Measurements from ENCODE around the gene ARPC2.
A peak's percentile ranks its signal among the peaks of the same experiment; 100 is the strongest.
"Not testable (repeated sequence)": the region's sequence is repeated elsewhere in the genome, so short reads cannot be mapped to it uniquely, and the experiment has no call there.

The ARPC2 gene

DNA sequence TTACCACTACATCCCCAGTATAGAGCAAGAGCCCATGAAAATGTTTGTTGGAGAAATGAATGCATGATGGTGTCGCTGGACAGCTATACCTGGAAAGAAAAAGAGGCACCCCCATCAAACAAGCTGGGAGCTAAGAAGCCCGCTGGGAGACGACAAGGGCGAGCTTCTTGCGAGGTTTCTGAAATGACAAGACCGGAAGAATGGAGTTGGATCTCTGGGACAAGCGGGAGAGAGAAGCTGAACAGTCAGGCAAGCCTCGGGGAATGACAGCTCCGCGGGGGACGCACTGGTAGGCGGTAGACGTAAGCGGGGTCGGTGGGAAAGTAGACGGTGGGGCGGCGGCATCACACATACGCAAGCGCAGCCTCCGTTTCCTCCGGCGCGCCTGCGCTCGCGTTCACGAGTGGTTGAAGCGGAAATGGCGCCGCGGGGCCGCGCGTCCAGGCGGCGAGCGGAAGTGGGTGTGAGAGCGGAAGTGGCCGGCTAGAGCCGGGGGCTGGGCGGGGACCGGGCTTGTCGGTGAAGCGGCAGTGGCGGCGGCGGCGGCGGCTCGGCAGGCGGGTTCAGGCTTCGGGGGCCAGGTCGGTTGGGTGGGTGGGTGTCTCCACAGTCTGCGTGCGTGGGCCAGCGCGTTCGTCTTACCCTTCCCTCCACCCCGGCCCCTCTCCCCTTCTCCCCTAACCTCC lies at the start of gene ARPC2:
TSS of gene ARPC2 (plus strand) at position 516 of the 686 bp plus-strand sequence. CDS start 282 bp downstream, outside the sequence.
- peak; percentile 93 for DNase-seq

DNA sequence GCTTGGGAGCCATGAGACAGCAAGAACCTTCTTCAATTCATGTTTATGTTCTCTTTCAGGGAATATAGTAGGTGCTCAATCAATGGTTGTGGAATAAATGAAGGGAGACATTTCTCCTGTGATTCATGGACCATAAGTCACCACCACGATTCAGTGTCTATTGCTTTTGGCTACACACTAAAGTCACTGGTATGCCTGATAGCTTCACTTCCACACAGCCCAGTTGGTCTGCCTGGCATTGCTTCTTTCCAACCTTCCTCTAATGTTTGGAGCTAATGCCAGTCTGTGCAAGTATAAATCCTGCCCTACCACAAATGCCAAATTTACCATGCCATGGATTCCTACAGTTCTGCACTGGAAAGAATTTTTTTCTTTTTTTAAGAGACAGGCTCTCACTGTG lies 49.0 kb upstream of the ARPC2 start:
- DNase-seq = no peak

DNA sequence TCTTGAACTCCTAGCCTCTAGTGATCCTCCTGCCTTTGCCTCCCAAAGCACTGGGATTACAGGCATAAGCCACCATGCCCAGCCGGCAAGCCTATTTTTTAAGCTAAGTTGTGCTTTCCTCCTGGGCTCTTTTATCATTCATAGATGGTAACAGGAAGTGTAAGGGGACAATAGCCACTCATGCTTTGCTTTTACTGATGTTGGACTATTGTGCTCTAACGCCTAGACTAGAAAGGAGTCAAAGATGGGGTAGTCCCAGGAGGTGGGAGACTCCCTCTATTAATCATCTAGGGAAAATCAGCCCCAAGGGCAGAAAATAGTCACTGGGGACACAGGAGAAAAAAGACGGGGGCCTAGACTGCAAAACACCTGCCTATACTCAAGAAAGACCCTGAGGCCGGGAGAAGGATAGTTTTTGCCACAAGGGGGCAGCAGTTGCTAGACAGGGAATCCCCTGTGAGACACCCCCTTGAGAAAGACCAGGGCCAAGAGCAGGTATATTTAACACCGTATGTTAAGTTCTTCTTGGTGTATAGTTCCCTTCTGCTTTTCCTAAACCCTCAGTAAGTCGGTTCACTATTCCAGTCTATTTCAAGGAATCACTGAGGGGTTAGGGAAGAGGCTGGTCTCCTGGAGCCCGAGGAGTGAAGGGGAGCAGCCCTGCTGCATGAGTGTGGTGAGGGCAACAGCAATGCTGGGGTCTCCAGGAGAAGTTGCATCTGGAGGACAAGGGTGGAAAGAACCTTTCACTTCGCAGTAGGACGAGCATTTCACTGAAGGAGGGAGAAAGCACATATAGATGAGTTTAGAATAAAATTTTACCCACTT lies 48.1 kb upstream of the ARPC2 start:
- peak; percentile 29 for DNase-seq

DNA sequence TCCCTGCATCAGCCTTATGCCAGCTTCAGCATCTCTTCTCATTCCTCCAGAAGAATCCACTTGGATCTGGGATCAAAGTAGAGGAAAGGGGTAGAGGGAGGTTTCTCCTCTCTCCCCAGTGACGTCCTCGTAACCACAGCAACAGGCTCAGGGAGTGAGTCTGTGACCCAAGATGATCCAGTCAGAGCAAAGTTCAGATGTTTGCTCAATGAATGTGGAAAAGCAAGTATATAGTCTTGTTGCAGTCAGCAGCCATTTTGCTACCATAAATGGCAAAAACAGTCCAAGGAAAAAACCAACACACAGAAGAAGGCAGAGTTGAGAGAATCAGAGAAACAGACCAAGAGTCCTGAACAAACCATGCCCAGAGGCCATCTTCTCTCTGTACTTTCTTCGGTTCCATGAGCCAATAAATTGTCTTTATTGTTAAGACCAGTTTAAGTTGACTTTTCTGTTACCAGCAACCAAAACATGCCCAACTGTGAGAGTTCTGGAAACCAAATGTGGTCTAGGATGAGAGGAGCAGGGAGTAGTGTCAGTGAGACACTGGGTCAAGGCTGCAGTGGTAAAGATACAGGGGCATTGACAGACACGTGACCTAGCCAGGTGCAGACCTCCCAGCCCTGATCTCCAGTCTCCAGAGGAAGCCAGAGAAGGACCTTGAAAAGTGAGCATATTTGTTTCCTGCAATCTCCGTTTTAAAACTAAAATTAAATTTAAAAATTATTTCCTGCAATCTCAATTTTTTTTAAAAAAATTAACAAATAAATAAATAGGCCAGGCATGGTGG lies 47.0 kb upstream of the ARPC2 start:
- peak; percentile 48 for DNase-seq

DNA sequence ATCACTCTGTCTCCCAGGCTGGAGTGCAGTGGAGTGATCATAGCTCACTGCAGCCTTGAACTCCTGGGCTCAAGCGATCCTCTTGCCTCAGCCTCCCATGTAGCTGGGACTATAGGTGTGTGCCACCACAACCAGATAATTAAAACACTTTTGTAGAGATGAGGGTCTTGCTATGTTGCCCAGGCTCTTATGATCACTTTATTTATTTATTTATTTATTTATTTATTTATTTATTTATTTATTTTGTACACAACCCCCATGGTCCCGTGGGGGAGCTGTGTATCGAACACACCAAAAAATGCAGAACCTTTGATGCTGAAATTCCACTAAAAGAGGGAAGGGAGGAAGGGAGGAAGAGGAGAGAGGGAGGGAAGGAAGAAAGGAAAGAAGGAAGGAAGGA lies 45.2 kb upstream of the ARPC2 start:
- not testable (repeated sequence) for DNase-seq

DNA sequence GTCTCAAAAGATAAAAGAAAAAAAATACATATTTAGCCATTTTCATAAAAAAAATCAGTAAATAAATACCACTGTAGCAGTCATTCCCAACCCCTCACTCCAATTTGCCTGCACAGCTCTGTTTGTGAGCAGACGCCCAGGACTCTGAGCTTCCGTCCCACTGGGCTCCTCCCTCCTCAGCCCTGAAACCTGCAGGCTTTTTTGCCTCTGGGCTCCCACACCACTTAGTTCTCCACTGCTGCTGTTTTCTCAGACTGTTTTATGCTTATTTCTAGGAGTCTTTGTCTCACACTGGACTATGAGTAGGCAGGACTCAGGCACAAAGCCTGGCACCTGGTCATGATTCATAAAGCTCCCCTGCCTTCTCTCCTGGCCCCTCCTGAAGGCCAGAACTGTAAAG lies 44.1 kb upstream of the ARPC2 start:
- DNase-seq = no peak

DNA sequence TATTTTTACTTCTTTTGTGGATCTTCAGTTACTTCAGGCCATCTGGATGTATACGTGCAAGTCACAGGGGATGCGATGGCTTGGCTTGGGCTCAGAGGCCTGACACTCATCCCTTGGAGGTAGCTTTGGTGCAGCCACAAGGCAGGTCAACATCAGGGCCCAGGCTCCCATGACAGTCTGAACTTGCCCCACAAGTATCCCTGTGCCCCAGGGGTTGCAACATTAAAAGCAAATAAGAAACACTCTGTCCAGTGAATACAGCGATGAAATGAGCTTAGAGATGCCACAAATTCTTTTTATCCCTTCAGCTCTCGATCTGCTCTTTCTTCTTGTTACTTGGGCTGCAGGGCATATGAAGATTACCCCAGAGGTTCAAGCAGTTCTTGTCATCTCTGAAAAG lies 37.2 kb upstream of the ARPC2 start:
- DNase-seq = no peak

DNA sequence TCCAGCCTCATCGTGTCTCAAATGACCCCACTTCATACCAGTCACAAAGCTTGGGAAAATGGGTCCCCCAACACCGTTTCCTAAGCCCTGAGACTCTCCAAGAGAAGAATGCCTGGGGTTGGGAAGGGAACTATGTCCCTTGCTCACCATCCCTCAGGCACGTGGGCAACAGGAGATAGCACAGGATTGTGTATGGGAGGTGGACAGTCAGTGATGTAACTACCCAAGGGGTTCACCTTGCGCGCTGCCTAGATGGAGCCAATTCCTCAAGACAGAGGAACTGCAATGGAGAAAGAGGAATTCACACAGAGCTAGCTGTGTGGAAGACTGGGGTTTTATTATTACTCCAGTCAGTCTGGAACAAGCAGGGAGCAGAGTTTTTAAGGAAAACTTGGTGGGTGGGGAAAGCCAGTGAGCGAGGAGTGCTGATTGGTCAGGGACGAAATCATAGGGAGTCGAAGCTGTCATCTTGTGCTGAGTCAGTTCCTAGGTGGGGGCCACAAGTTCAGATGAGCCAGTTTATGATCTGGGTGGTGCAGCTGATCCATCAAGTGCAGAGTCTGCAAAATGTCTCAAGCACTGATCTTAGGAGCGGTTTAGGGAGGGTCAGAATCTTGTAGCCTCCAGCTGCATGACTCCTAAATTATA lies 36.4 kb upstream of the ARPC2 start:
- DNase-seq = no peak

DNA sequence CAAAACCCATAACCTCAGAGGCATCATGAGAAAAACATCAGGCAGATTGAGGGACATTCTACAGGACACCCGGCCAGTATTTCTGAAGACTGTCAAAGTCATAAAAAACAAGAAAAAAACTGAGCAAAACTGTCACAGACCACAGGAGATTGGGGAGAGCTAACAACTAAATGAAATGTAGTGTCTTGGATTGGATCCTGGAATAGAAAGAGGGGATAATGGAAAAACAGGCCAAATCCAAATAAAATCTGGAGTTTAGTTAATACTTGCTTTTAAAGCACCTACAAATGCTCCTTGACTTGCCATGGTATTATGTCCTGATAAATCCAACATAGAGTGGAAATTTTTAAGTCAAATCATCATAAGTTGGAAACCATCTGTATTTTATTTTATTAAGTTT lies 32.7 kb upstream of the ARPC2 start:
- no peak for DNase-seq

DNA sequence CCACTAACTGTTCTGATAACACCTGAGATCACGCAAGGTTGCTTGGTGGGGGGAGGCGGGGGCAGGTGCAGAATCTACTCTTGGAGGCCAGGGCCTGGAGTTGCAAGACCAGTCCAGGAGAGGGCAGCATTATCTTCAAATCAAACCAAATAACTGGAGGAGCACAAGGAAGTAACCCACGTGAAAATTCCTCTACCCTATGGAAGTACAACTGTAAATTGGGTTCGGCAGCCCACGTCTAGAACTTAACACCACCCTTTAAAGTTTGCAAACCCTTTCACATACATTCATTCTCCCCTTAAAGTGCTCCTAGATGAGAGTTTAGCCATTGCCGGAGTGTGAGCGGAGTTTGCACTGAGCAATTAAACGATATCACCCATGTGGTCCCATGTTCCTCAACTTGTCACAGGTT lies 30.6 kb upstream of the ARPC2 start:
- DNase-seq = peak; percentile 59

DNA sequence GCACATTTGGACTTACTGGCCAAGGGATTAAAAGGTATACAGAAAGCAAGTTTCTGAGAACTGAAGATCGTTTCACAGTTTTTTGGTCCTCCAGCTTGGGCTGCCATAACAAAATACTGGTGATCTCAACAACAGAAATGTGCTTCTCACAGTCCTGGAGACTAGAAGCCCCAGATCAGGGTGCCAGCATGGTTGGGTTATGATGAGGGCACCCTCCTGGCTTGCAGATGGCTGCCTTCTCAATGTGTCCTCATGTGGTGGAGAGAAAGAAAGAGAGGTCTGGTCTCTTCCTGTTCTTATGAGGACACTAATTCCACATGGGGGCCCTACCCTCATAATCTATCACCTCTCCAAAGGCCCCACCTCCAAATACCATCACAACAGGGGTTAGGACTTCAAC lies 30.1 kb upstream of the ARPC2 start:
- DNase-seq = no peak

DNA sequence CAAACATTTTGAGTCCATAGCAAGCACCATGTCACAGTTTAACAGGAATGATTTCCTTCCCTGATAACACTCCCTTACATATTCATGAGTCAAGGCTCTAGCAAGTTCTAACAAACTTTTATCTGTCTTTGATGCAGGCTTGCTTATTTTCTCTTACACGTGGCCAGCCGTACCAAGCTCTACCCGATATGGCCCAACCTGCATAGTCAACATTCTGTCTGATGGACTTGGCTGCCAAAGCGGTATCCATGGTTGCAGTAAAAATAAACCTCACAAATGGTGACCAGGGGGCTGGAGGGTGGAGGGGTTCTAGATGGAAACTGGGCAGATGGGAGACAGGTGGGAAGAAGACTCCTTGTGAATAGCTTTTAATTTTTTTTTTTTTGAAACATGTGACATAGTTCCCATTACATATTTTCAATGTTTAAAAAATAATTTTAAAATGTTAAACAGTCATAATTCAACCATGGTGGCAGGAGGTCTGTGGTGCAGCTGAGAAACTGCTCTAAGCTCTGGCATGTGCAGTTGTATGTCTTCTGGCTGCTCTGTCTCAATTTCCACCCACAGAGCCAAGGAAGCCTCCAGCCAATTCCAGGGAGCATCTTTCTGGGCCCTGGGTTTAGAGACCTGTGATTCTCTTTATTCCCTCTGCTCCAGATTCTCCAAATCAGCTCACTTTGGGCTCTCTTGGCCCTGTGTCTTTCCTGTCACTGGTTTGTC lies 29.5 kb upstream of the ARPC2 start:
- no peak for DNase-seq

DNA sequence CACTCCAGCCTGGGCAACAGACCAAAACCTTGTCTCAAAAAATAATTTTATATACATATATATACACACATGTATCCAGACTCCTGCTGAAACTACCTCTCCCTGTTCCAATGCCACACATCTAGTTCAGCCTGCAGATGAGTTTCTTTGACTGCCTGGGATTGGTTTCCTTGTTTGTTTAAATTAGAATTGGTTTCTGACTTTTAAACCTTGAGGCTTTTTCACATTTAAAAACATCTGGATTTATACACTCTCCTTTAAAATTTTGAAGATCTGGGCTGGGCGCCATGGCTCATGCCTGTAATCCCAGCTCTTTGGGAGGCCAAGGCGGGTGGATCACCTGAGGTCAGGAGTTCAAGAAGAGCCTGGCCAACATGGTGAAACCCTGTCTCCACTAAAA lies 28.5 kb upstream of the ARPC2 start:
- DNase-seq = no peak

DNA sequence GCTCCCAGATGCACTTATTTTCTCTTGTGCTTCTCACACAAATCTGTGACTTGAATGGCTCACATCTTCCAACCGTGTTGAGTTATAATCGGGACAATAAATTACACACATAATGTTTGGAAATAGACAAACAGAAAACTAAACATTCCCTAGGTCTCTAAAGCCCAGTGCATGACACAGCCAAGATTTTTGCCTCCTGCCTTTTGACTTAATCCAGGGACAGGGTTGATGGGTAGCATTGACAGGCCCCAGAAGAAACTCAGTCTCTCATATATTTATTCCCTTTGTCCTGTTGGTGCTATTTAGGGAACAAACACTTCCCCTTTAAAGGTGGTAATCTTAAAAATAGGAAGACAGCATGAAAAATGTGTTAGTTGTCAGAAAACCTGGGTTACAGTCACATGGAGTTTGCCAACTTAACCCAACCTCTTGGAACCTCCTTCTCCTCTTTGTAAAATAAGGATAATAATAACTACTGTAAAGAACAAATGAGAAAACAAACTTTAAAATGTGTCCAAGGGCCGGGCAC lies 24.0 kb upstream of the ARPC2 start:
- DNase-seq = no peak

DNA sequence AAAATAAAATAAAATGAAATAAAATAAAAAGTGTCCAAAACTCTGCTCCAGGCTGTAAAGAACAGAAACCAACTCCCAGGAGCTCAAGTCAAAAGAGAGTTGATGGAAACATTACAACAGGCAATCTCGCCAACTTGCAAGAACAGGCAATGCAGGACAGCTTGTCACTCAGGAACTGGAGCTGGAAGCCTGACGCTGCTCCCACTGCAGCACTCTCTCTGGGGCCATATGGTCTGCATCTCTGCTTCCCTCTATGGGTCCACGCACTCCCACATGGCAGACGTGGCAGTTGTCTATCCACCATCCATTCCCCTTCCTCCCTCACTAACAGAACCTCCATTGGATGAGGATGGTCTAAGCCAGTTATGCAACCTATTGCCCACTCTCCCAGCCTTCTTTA lies 23.3 kb upstream of the ARPC2 start:
- DNase-seq = no peak

DNA sequence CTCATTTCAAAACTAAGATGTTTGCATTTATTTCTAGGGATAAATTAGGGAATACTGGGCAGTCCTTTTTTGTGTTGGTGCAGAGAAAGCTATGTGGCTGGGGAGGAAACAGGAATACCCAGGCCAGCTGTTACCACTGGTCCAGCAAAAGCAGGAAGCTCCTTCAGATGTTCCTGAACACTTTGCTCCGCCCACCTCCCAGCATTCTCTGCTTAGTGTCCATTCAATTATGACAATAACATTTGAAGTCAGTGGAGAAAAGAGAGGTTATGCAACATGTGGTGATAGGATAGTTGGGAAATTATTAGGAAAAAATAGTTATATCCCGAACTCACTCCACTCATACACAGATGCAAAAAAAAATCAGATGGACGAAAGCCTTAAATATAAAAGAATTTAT lies 22.1 kb upstream of the ARPC2 start:
- DNase-seq = no peak

DNA sequence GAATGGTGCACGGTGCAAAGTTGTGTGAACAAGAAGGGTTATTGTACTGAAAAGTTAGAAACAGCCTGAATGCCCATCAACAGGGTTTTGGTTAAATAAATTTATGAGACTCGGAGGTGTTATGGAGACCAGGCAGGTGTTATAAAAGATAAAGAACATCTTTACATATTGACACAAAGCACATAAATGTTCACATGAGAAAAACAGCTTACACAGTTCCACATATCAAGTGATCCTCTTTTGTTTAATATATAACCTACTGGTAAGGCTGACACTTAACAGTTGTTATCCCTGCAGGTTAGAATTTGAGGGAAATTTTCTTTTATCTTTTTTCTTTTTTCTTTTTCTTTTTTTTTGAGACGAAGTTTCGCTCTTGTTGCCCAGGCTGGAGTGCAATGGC lies 20.0 kb upstream of the ARPC2 start:
- DNase-seq = no peak

DNA sequence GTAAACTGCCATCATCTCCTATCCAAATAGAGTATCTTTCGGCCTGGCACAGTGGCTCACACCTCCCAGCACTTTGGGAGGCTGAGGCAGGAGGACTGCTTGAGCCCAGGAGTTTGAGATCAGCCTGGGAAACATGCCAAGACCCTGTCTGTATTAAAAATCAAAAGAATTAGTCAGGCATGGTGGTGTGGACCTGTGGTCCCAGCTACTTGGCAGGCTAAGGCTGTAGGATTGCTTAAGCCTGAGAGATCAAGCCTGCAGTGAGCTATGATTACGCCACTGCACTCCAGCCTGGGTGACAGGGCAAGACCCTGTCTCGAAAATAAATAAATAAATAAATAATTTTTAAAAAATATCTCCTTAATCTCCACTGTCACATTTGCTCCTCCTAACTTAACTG lies 14.7 kb upstream of the ARPC2 start:
- no peak for DNase-seq

DNA sequence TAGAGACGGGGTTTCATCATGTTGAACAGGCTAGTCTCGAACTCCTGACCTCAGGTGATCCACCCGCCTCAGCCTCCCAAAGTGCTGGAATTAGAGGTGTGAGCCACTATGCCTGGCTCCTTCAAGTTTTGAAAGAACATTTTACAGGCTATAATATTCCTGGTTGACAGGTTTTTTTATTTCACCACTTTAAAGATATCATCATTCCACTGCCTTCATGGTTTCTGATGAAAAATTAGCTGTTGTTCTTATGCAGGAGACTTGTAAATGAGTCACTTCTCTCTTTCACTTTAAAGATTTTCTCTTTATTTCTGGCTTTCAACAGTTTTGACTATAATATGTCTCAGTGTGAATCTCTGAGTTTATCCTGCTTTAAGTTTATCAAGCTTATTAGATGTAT lies 7.9 kb upstream of the ARPC2 start:
- no peak for DNase-seq

DNA sequence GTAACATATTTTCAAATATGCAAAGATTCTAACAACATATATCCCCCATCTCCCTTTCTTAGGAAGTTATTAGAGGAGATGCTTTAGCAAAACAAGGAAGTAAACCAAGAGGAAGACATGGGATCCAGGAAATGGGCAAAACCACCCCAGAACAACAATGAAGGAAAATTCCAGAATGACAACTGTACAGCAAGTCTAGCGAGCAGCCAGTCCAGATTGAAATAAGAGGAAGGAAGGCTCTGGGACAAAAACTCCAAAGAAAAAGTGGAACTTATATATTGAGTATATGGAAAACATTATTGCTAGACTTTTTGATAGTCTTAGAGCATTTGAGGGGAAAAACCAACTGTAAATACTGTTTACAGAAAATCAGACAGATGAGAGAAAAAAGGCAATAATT lies 2.9 kb upstream of the ARPC2 start:
- no peak for DNase-seq

DNA sequence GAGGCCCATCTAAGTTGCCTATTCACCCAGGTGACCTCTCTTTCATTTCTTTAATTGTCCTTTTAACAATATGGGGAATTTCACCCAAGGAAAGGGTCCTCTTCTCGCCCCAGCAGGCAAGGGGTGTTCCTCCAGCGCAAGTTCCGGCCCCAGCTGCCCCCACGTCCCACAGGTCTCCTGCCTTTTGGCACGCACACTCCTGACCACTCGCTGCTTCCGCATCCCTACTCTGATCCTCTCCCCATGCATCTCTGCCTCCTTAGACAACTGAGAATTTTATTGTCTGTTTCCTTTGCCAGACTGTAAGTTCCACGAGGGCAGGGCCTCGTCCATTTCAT lies 684 bp upstream of the ARPC2 start:
- DNase-seq = no peak
